Adrenal gland (tissue), 5 donors: ENCODE measurements around the gene ZNF787.

Experiments used
- CTCF ChIP-seq, 6 experiments: fragments of 450-650 bp in 4 of 6; fragments of 200-600 bp in 2 of 6; sonication (generic) in 1 of 6; IDR thresholded peaks; 1 replicate in 5 of 6; 2 replicates in 1 of 6; pipeline versions ENCODE4 v1.5.1 to v1.8.0; 2016 to 2021; ENCODE audit warnings: antibody characterized with exemption in 6 of 6, mild to moderate bottlenecking in 2 of 6, moderate library complexity in 1 of 6
- POLR2A ChIP-seq, 2 donors: fragments of 450-650 bp; IDR thresholded peaks; one replicate each; pipeline ENCODE4 v1.6.1; 2017; ENCODE audit warnings: antibody characterized with exemption in 2 of 2, mild to moderate bottlenecking in 2 of 2, moderate library complexity in 1 of 2
- donor health status: DM: no; HTN: no; CAD: no.

- TF ChIP-seq CTCF (IDR thresholded peaks at IDR 0.05) (no peak), POLR2A (IDR thresholded peaks at IDR 0.05) (no peak)
These were observed 20.0 kb downstream of the ZNF787 start for GRCh38 chr19:56101095-56101494.
